NCI-H2081 (cell line): ENCODE measurements around the gene CPLX1.
"Not testable (repeated sequence)": the region's sequence is repeated elsewhere in the genome, so short reads cannot be mapped to it uniquely, and the experiment has no call there.

Experiments
- DNase-seq, 2 experiments: peaks; one replicate each; lab custom pipeline; 2025; lab: John Stamatoyannopoulos, UW

The CPLX1 gene

GRCh38 chr4:819401-820229, 6.3 kb downstream of the CPLX1 start:
- no peak for DNase-seq

GRCh38 chr4:818106-818921, 7.6 kb downstream of the CPLX1 start:
- no peak for DNase-seq

GRCh38 chr4:815464-816146, 10.3 kb downstream of the CPLX1 start:
- DNase-seq, result peak in 1 of 2 experiments; percentile 37

GRCh38 chr4:814312-814850, 11.5 kb downstream of the CPLX1 start:
- no peak for DNase-seq

- no peak for DNase-seq
These were observed 12.0 kb downstream of the CPLX1 start for GRCh38 chr4:813900-814299.

- no peak for DNase-seq
These were observed 16.9 kb downstream of the CPLX1 start for GRCh38 chr4:808860-809570.

- no peak for DNase-seq
These were observed 18.1 kb downstream of the CPLX1 start for GRCh38 chr4:807792-808191.

- not testable (repeated sequence) for DNase-seq
These were observed 18.9 kb downstream of the CPLX1 start for GRCh38 chr4:806979-807378.

- no peak for DNase-seq
These were observed 21.1 kb downstream of the CPLX1 start for GRCh38 chr4:804804-805203.

GRCh38 chr4:803884-804283, 22.0 kb downstream of the CPLX1 start:
- no peak for DNase-seq

GRCh38 chr4:801436-802124, 24.3 kb downstream of the CPLX1 start:
- no peak for DNase-seq

GRCh38 chr4:797066-797465, 28.9 kb downstream of the CPLX1 start:
- peak; percentile 87 to 96 for DNase-seq

GRCh38 chr4:796206-796605, 29.7 kb downstream of the CPLX1 start:
- DNase-seq, result no peak

GRCh38 chr4:795726-796119, 30.2 kb downstream of the CPLX1 start:
- DNase-seq, result no peak

GRCh38 chr4:794900-795725, 30.8 kb downstream of the CPLX1 start:
- DNase-seq, result peak in 1 of 2 experiments; percentile 33

- peak; percentile 41 to 66 for DNase-seq
These were observed 31.8 kb downstream of the CPLX1 start for GRCh38 chr4:793941-794621.

- DNase-seq, result peak; percentile 70 to 88
These were observed 32.7 kb downstream of the CPLX1 start for GRCh38 chr4:793093-793861.

GRCh38 chr4:792626-793092, 33.3 kb downstream of the CPLX1 start:
- no peak for DNase-seq
